Measurements from ENCODE around the gene CCDC38. TPM values are rescaled to one million over a fixed set of nuclear protein-coding genes. Genes with fewer than 3 reads are reported as not detected.

CCDC38 gene
- total RNA-seq, 1 experiment from 2014 or later = not detected

- TF ChIP-seq CTCF (IDR thresholded peaks at IDR 0.05; ENCODE audit: unreplicated experiment) = no peak
- no peak overlapping the region for H3K4me3 Mint-ChIP-seq (ENCODE audit: low read depth, unreplicated experiment)
Measured at GRCh38 chr12:95976416-95976832, 34.0 kb upstream of the CCDC38 start.

GRCh38 chr12:95975491-95975890 is 33.1 kb upstream of the CCDC38 start:
- no peak for DNase-seq
- Mint-ChIP-seq H3K9me3 (ENCODE audit: low read depth, unreplicated experiment) (no peaks in the 10 kb centered on the region), H3K27me3 (ENCODE audit: unreplicated experiment) (no peaks in the 10 kb centered on the region), H3K27ac (ENCODE audit: unreplicated experiment) (no peak overlapping the region), H3K4me3 (ENCODE audit: low read depth, unreplicated experiment) (no peak overlapping the region), H3K36me3 (ENCODE audit: insufficient read depth, unreplicated experiment) (no peaks in the 10 kb centered on the region), H3K4me1 (ENCODE audit: low read depth, unreplicated experiment) (no peaks in the 10 kb centered on the region)
- BruUV-seq (replicated peaks) = no TSS peak
- intact Hi-C loops (cut with micrococcal nuclease; ENCODE audit: unreplicated experiment) = no loop called here
- no peak for TF ChIP-seq CTCF (IDR thresholded peaks at IDR 0.05; ENCODE audit: unreplicated experiment)
- CTCF ChIA-PET = no interaction called here

More at GRCh38 chr12:95976416-95976832, 34.0 kb upstream of the CCDC38 start:
- Mint-ChIP-seq H3K9me3 (ENCODE audit: low read depth, unreplicated experiment) (no peaks in the 10 kb centered on the region), H3K27me3 (ENCODE audit: unreplicated experiment) (no peaks in the 10 kb centered on the region), H3K36me3 (ENCODE audit: insufficient read depth, unreplicated experiment) (no peaks in the 10 kb centered on the region), H3K27ac (ENCODE audit: unreplicated experiment) (no peak overlapping the region), H3K4me1 (ENCODE audit: low read depth, unreplicated experiment) (no peaks in the 10 kb centered on the region)
- no peak for DNase-seq
- CTCF ChIA-PET = no interaction called here
- BruUV-seq (replicated peaks) = no TSS peak
- intact Hi-C loops (cut with micrococcal nuclease; ENCODE audit: unreplicated experiment) = no loop called here

- CTCF ChIA-PET = no interaction called here
- Mint-ChIP-seq H3K4me3 (ENCODE audit: low read depth, unreplicated experiment) (no peak overlapping the region), H3K4me1 (ENCODE audit: low read depth, unreplicated experiment) (no peaks in the 10 kb centered on the region), H3K27me3 (ENCODE audit: unreplicated experiment) (no peaks in the 10 kb centered on the region), H3K27ac (ENCODE audit: unreplicated experiment) (no peak overlapping the region), H3K9me3 (ENCODE audit: low read depth, unreplicated experiment) (no peaks in the 10 kb centered on the region), H3K36me3 (ENCODE audit: insufficient read depth, unreplicated experiment) (no peaks in the 10 kb centered on the region)
- TF ChIP-seq CTCF (IDR thresholded peaks at IDR 0.05; ENCODE audit: unreplicated experiment) = no peak
- intact Hi-C loops (cut with micrococcal nuclease; ENCODE audit: unreplicated experiment) = no loop called here
- BruUV-seq (replicated peaks) = no TSS peak
- no peak for DNase-seq
Measured at GRCh38 chr12:95974358-95974757, 31.9 kb upstream of the CCDC38 start.

- no peak overlapping the region for H3K4me3 Mint-ChIP-seq (ENCODE audit: low read depth, unreplicated experiment)
- BruUV-seq (replicated peaks) = no TSS peak
- intact Hi-C loops (cut with micrococcal nuclease; ENCODE audit: unreplicated experiment) = no loop called here
Measured at GRCh38 chr12:95972832-95973456, 30.5 kb upstream of the CCDC38 start.

More at GRCh38 chr12:95972832-95973456, 30.5 kb upstream of the CCDC38 start:
- Mint-ChIP-seq H3K4me1 (ENCODE audit: low read depth, unreplicated experiment) (no peaks in the 10 kb centered on the region), H3K27ac (ENCODE audit: unreplicated experiment) (no peak overlapping the region), H3K9me3 (ENCODE audit: low read depth, unreplicated experiment) (no peaks in the 10 kb centered on the region), H3K36me3 (ENCODE audit: insufficient read depth, unreplicated experiment) (no peaks in the 10 kb centered on the region), H3K27me3 (ENCODE audit: unreplicated experiment) (no peaks in the 10 kb centered on the region)
- CTCF ChIA-PET = interaction anchor here (0.7 kb wide), 1 partner anchor 1215 kb away, joined by 3 read pairs; no protein-coding TSS in a partner anchor
- DNase-seq = no peak
- no peak for TF ChIP-seq CTCF (IDR thresholded peaks at IDR 0.05; ENCODE audit: unreplicated experiment)
